ENCODE data around the gene ZSWIM1.

ZSWIM1 gene

DNA sequence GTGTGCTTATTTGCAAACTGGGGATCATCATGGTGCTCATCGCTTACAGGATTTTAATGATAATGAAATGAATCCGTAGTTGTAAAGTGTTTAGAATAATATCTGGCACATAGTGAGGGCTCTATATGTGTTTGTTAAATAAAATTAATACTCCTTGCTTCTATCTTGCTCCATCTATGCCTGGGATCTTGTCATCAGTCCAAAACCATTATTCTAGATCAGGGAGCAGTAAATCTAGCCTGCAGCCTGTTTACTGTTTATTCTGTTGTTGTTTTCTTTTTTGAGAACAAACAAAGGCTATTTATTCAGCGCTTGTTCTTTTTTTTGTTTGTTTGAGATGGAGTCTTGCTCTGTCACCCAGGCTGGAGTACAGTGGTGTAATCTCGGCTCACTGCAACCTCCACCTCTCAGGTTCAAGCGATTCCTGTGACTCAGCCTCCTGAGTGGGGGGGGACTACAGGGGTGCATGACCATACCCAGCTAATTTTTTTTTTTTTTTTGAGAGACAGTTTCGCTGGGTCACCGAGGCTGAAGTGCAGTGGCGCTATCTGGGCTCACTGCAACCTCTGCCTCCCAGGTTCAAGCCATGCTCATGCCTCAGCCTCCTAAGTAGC is 32.0 kb upstream of the ZSWIM1 start:
- ATAC-seq (no peak), DNase-seq (no peak)
- H3K4me1 Mint-ChIP-seq = peaks cover 14% of the 10 kb centered on the region
- H3K27me3 Mint-ChIP-seq = no peaks in the 10 kb centered on the region
- H3K27ac Mint-ChIP-seq = no peak overlapping the region
- H3K9me3 Mint-ChIP-seq = no peaks in the 10 kb centered on the region
- H3K4me3 Mint-ChIP-seq = no peak overlapping the region

DNA sequence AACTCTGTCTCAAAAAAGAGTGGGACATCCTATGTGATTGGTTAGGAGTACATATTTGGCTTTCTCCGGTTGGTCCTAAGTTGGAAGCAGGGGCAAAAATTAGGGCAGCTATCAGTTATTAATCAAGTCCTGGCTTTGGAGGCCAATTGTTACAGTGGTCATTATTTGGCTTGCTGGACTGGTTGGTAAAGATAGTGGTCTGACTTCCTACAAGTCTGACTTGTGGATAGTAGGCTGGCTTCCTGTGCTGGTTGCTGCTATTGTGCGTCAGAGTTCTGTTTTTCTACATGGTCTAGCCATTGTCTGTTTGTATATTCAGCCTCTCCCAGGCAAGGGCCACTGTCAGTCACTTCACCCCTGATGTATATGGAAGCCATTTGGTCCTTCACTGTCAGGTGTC is 30.8 kb upstream of the ZSWIM1 start:
- H3K27ac Mint-ChIP-seq = no peak overlapping the region
- H3K4me1 Mint-ChIP-seq = peaks cover 26% of the 10 kb centered on the region
- no peaks in the 10 kb centered on the region for H3K27me3 Mint-ChIP-seq
- no peaks in the 10 kb centered on the region for H3K9me3 Mint-ChIP-seq
- H3K4me3 Mint-ChIP-seq = no peak overlapping the region
- no peak for DNase-seq
- ATAC-seq = no peak

DNA sequence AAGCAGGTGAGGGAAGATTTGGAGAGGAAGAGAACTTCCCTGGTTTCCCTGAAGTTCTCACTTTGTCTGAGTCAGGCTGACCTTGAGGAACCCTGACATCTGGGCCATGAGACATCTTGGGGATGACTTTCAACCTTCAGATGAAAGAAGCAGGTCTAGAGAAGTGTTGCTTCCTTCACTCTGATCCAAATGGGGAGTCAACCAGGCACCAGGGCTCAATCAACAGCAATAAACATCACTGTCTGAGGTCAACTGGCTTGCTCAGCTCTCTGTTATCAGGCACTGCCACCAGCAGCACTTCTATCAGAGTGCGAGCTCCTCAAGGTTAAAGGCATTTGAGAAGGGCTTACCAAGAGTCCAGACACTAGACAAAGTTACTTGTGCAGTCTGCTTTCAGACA is 30.1 kb upstream of the ZSWIM1 start:
- H3K9me3 Mint-ChIP-seq = no peaks in the 10 kb centered on the region
- H3K27ac Mint-ChIP-seq = peak overlapping the region in 1 of 2 donors; percentile 12
- H3K4me3 Mint-ChIP-seq = no peak overlapping the region
- H3K27me3 Mint-ChIP-seq = no peaks in the 10 kb centered on the region
- ATAC-seq = no peak
- DNase-seq = no peak
- peaks cover 30% of the 10 kb centered on the region for H3K4me1 Mint-ChIP-seq

DNA sequence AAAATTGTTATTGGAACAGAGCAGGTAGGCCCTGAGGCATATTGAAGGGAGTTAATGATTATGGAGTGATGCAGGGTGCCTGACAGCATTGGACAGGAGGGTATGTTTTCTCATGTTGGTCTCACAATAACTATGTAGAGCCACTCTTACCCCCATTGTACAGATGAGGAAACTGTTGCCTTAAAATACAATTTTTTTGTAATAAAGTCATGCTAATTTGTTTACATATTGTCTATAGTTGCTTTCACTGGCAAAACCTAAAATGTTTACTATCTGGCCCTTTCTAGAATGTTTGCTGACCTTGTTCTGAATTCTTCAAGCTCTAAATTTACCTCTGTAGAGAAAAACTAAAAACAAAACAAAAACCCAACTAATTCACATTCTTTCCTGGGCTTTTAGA is 29.5 kb upstream of the ZSWIM1 start:
- no peak for DNase-seq
- no peak for ATAC-seq
- H3K4me1 Mint-ChIP-seq = peaks cover 36% of the 10 kb centered on the region
- no peak overlapping the region for H3K4me3 Mint-ChIP-seq
- H3K27me3 Mint-ChIP-seq = no peaks in the 10 kb centered on the region
- peak overlapping the region in 1 of 2 donors; percentile 69 for H3K27ac Mint-ChIP-seq
- no peaks in the 10 kb centered on the region for H3K9me3 Mint-ChIP-seq

DNA sequence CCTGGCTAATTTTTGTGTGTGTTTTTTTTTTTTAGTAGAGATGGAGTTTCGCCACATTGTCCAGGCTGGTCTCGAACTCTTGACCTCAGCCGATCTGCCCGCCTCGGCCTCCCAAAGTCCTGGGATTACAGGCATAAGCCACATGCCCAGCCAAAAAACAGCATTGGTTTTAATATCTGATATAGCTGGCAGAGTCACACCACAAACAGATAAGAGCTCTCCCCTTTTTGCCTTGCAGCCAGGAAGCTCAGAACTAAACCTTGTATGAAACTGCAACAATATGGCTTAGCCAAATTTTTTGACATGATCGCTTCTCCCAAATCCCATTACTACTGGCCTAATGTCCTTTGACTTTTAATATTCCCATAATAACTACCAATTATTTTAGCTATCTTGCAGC is 28.7 kb upstream of the ZSWIM1 start:
- H3K27me3 Mint-ChIP-seq = no peaks in the 10 kb centered on the region
- no peaks in the 10 kb centered on the region for H3K9me3 Mint-ChIP-seq
- no peak overlapping the region for H3K4me3 Mint-ChIP-seq
- peaks cover 39% of the 10 kb centered on the region for H3K4me1 Mint-ChIP-seq
- no peak for DNase-seq
- no peak overlapping the region for H3K27ac Mint-ChIP-seq
- ATAC-seq = no peak

DNA sequence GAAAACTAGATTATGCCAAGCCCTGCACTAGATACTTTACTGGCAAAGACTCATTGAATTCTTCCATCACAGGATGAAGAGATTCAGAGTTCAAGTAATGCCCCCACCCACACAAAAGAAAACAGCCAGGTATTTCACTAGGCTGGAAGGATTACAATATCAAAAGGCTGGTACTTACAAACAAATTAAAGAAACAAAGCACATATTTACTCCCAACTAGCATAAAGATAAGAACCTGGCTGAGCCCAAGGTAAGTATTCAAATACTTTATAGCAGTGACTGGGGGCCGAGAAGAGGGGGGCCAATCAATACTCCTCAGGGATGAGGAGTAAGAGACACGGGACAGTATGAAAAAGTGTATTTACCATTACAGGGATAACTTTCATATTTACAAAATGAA is 27.5 kb upstream of the ZSWIM1 start:
- no peak for ATAC-seq
- no peak for DNase-seq
- no peak overlapping the region for H3K4me3 Mint-ChIP-seq
- no peaks in the 10 kb centered on the region for H3K9me3 Mint-ChIP-seq
- H3K27ac Mint-ChIP-seq = no peak overlapping the region
- H3K27me3 Mint-ChIP-seq = no peaks in the 10 kb centered on the region
- peaks cover 47% of the 10 kb centered on the region for H3K4me1 Mint-ChIP-seq

DNA sequence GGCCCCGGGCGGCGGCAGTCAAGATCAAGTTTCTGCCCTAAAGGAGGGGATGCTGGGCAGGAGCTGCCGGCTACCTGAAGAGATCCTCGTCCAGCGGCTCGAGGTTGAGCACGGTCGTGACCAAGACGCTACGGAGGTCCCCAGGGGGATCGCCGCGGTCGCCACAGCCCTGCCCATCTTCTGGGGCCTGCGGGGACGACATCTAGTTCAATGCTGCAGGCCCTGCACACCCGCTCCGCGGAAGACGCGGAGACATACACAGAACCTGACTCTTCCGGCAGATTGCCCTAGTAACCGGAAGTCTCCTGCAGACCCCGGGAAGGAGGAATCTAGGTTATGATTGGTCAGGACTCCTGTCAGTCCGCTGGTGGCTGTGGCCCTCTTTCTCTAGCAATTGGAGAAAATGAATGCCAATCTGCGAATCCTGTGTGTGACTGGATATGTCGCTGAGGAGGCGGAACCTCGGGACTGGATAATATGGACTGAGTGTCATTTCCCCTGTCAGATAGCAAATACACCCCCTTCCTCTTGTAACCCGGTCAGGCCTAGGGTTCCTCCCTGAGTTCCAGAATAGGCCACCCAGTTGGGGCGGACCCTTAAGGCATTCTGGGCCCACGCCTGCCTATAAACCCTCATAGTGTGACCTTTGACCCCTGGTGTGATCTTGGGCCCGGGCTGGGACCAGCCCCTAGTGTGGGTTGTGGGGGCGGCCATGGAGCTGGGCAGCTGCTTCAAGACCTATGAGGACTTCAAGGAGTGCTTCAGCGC is 23.7 kb upstream of the ZSWIM1 start, which contains the start of the genes ACOT8 and ZSWIM3:
Gene ACOT8, minus strand, starts transcription at position 279 of the 768 bp plus-strand sequence. Its CDS starts 77 bp downstream, at position 202.
Gene ZSWIM3, plus strand, starts transcription at position 501 of the 768 bp plus-strand sequence. Its CDS starts 212 bp downstream, at position 713.
- Mint-ChIP-seq H3K27me3 (no peaks in the 10 kb centered on the region), H3K4me3 (peak within 1 kb of the TSS; percentile 94 to 98), H3K27ac (peak within 1 kb of the TSS; percentile 99), H3K9me3 (no peaks in the 10 kb centered on the region), H3K4me1 (peaks cover 60% of the 10 kb centered on the region)
- peak; percentile 97 for ATAC-seq
- DNase-seq = peak; percentile 94 to 97

DNA sequence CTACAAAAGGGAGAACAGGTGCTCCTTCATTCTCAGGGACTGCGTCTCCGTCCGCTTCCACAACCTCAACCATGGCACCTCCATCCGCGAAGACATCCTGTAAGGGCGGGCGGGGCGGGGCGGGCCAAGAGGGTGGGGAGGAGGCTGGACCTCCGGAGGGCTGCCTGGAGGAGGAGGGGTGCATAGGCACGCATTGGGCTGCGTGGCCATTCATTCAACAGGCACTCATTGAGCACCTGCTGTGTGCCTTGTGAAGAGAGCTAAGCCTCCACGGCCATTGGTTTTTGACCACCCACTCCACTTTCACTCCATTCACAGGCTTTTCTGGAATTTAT is 23.2 kb upstream of the ZSWIM1 start:
- Mint-ChIP-seq H3K4me1 (peaks cover 60% of the 10 kb centered on the region), H3K27me3 (no peaks in the 10 kb centered on the region), H3K27ac (peak overlapping the region; percentile 99), H3K9me3 (no peaks in the 10 kb centered on the region), H3K4me3 (peak overlapping the region; percentile 94 to 98)
- DNase-seq = no peak
- peak; percentile 64 for ATAC-seq

DNA sequence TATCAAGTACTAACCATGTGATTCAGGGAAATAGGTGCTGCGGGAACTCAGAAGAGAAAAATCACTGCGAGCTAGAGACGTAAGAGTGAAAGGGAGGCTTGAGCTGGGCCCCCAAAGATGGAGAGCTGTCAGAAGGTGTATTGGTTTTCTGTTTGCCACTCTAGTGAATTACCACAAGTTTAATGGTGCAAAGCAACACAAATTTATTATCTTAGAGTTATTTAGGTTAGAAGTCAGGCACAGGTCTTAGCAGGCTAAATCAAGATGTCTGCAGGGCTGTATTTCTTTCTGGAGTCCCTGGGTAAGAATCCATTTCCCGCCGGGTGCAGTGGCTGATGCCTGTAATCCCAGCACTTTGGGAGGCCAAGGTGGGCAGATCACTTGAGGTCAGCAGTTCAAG is 21.1 kb upstream of the ZSWIM1 start:
- DNase-seq (no peak), ATAC-seq (no peak)
- Mint-ChIP-seq H3K27ac (no peak overlapping the region), H3K4me3 (no peak overlapping the region), H3K27me3 (no peaks in the 10 kb centered on the region), H3K9me3 (no peaks in the 10 kb centered on the region), H3K4me1 (peaks cover 44% of the 10 kb centered on the region)

DNA sequence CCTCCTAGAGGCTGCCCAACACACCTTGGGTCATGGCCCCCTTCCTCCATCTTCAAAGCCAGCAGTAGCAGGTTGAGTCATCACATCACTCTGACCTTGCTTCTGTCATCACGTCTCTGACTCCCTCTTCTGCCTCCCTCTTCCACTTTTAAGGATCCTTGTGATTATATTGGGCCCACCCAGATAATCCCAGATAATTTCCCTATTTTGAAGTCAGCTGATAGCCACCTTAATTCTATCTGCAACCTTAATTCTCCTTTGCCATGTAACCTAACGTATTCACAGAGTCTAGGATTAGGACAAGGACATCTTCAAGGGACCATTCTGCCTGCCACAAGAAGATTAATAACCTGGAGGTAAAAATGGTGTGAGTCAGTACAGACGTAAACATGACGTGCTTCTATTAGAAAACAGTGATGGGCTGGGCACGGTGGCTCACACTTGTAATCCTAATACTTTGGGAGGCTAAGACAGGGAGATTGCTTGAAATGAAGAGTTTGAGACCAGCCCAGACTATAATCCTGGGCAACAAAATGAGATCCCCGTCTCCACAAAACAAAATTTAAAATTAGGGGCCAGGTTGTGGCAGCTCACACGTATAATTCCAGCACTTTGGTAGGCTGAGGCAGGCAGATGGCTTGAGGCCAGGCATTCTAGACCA is 20.3 kb upstream of the ZSWIM1 start:
- DNase-seq (no peak), ATAC-seq (no peak)
- H3K27ac Mint-ChIP-seq = no peak overlapping the region
- H3K4me1 Mint-ChIP-seq = peaks cover 38% of the 10 kb centered on the region
- H3K27me3 Mint-ChIP-seq = no peaks in the 10 kb centered on the region
- no peak overlapping the region for H3K4me3 Mint-ChIP-seq
- H3K9me3 Mint-ChIP-seq = no peaks in the 10 kb centered on the region

DNA sequence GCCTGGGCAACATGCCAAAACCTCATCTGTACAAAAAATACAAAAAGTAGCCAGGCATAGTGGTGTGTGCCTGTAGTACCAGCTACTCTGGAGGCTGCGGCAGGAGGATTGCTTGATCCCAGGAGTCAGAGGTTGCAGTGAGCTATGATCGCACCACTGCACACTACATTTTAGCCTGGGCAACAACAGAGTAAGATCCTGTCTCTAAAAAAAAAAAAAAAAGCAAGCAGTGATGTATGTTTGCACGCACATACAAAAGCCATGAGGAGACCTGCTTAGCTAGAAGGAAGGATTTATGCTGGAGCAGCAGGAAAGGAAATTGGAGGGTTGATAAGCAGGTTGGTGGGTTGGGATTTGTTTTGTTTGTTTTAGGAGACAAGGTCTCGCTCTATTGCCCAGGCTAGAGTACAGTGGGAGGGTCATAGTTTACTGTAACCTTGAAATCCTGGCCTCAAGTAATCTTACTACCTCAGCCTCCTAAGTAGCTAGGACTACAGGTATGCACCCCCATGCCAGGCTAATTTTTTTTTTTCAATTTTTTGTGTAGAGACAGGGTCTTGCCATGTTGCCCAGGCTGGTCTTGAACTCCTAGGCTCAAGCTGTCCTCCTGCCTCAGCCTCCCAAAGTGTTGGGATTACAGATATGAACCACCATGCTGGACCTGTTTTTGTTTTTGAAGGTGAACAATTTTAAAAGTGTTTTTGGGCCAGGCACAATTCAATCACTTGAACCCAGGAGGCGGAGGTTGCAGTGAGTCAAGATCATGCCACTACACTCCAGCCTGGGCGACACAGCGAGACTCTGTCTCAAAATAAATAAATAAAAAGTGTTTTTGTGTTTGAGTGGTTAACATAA is 19.6 kb upstream of the ZSWIM1 start:
- Mint-ChIP-seq H3K4me3 (no peak overlapping the region), H3K27ac (peak overlapping the region in 1 of 2 donors; percentile 1), H3K27me3 (no peaks in the 10 kb centered on the region), H3K9me3 (no peaks in the 10 kb centered on the region), H3K4me1 (peaks cover 31% of the 10 kb centered on the region)
- DNase-seq (no peak), ATAC-seq (no peak)

DNA sequence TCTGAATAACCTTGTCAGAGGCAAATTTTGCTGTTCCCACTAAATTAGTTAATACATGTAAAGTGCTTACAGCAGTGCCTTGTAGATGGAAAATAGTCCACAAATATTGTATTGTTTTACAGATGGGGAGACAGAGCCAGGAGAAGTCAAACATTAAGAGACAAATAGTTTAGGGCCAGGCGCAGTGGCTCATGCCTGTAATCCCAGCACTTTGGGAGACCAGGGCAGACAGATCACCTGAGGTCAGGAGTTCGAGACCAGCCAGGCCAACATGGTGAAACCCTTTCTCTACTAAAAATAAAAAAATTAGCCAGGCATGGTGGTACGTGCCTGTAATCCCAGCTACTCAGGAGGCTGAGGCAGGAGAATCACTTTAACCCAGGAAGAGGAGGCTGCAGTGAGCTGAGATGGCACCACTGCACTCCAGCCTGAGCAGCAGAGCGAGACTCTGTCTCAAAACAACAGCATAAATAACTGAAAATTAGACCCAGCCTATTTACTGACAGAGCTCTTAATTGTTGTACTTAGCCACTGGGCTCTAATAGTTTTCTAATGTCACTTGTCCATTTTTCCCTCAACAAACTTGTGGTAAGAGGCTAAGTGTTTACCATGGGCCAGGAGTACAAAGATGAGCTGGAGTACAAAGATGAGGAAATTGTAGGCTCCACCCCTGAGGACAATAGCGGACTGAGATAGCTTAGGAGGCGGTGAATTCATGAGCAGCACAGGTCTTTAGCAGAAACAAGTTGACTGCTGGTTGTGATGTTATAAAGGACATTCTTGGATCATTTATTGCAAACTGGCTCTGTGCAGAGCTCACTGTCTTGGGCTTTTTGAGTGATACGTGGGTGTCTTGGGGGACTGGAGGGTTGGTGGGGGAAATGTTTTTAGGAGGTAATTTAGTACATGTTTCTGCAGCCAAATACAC is 17.2 kb upstream of the ZSWIM1 start:
- Mint-ChIP-seq H3K27me3 (no peaks in the 10 kb centered on the region), H3K4me3 (no peak overlapping the region), H3K27ac (no peak overlapping the region), H3K4me1 (peaks cover 14% of the 10 kb centered on the region), H3K9me3 (no peaks in the 10 kb centered on the region)
- no peak for ATAC-seq
- DNase-seq = no peak

DNA sequence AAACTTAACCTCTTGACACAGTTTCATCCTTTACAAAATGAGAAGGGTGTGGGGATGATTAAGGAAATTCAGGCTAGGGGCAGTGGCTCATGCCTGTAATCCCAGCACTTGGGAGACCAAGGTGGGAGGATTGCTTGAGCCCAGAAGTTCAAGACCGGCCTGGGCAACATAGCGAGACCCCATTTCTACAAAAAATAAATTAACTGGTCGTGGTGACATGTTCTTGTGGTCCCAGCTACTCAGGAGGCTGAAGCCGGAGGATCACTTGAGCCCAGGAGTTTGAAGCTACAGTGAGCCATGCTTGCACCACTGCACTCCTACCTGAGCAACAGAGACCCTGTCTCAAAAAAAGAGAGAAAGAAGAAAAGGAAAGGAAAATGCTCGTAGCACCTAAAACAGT is 14.6 kb upstream of the ZSWIM1 start:
- Mint-ChIP-seq H3K27ac (no peak overlapping the region), H3K4me3 (no peak overlapping the region), H3K27me3 (no peaks in the 10 kb centered on the region), H3K9me3 (no peaks in the 10 kb centered on the region), H3K4me1 (no peaks in the 10 kb centered on the region)
- DNase-seq (no peak), ATAC-seq (no peak)

DNA sequence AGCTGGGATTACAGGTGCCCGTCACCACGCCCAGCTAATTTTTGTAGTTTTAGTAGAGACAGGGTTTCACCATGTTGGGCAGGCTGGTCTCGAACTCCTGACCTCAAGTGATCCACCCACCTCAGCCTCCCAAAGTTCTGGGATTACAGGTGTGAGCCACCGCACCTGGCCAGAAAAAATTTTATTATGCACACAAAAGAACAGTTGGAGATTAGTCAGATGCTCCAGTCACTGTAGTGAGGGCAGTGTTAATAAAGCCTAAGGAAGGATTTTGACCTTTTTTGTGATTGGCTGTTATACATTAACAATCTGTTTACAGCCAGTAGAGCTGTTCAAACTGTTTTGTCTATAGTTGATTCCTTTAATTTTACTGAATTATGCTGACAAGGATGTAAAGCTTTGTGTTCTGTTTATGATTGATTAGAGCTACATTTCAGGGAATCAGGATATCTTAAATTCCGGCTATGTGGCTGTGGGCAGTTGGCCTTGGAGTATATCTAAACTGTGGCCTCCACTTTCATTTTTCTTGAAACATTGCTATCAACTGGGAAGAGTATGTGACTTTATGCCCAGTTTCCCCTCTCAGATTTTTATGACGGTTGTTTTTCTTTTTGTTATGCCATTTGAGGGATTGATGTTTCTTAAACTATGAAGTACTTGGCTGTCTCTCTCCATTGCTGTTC is 13.8 kb upstream of the ZSWIM1 start:
- ATAC-seq (no peak), DNase-seq (no peak)
- no peaks in the 10 kb centered on the region for H3K27me3 Mint-ChIP-seq
- H3K4me3 Mint-ChIP-seq = no peak overlapping the region
- no peak overlapping the region for H3K27ac Mint-ChIP-seq
- H3K4me1 Mint-ChIP-seq = no peaks in the 10 kb centered on the region
- no peaks in the 10 kb centered on the region for H3K9me3 Mint-ChIP-seq

Data from stimulated activated naive CD8-positive, alpha-beta T cell treated with anti-CD3 and anti-CD28 coated beads, Interleukin-15, amount 100 ng/mL, for 72 hours (primary cell).